HPDE6-E6E7 (cell line): ENCODE results near the gene POU5F1.
"Not testable (repeated sequence)": the region's sequence is repeated elsewhere in the genome, so short reads cannot be mapped to it uniquely, and the experiment has no call there.

ENCODE experiments used
- DNase-seq: peaks from one replicate; pipeline ENCODE4 v3.0.0; 2011; ENCODE audit warnings: missing footprints; ENCODE audit errors: extremely low spot score

POU5F1 gene

GRCh38 chr6:31190488-31190887 is 20.0 kb upstream of the POU5F1 start:
- no peak for DNase-seq

- not testable (repeated sequence) for DNase-seq
These were observed 18.7 kb upstream of the POU5F1 start for GRCh38 chr6:31189223-31189622.

GRCh38 chr6:31187780-31188194 is 17.3 kb upstream of the POU5F1 start:
- DNase-seq: no peak

- no peak for DNase-seq
These were observed 15.7 kb upstream of the POU5F1 start for GRCh38 chr6:31186052-31186734.

- DNase-seq: not testable (repeated sequence)
These were observed 15.2 kb upstream of the POU5F1 start for GRCh38 chr6:31185695-31186051.

GRCh38 chr6:31183859-31184258 is 13.4 kb upstream of the POU5F1 start:
- DNase-seq: not testable (repeated sequence)

- DNase-seq: not testable (repeated sequence)
These were observed 12.8 kb upstream of the POU5F1 start for GRCh38 chr6:31183287-31183686.

GRCh38 chr6:31180500-31180899 is 10.0 kb upstream of the POU5F1 start:
- no peak for DNase-seq

- no peak for DNase-seq
These were observed 9.4 kb upstream of the POU5F1 start for GRCh38 chr6:31179896-31180295.

GRCh38 chr6:31179042-31179386 is 8.5 kb upstream of the POU5F1 start:
- DNase-seq: no peak

- no peak for DNase-seq
These were observed 7.9 kb upstream of the POU5F1 start for GRCh38 chr6:31178143-31179041.

GRCh38 chr6:31175971-31176370 is 5.5 kb upstream of the POU5F1 start:
- DNase-seq: no peak

GRCh38 chr6:31174378-31174777 is 3.9 kb upstream of the POU5F1 start:
- no peak for DNase-seq

GRCh38 chr6:31173406-31173805 is 2.9 kb upstream of the POU5F1 start:
- DNase-seq: no peak

- no peak for DNase-seq
These were observed 2.5 kb upstream of the POU5F1 start for GRCh38 chr6:31172973-31173384.

- DNase-seq: no peak
These were observed 1.7 kb upstream of the POU5F1 start for GRCh38 chr6:31171931-31172905.

GRCh38 chr6:31170987-31171671 is 647 bp upstream of the POU5F1 start:
- DNase-seq: no peak

- DNase-seq: not testable (repeated sequence)
These were observed 453 bp downstream of the POU5F1 start for GRCh38 chr6:31169858-31170599.

GRCh38 chr6:31169123-31169857 is 1.2 kb downstream of the POU5F1 start:
- no peak for DNase-seq

- DNase-seq: no peak
These were observed 1.9 kb downstream of the POU5F1 start for GRCh38 chr6:31168606-31169005.
